HG03060 (cell line): ENCODE data around the gene YWHAG.
"Not testable (repeated sequence)": the region's sequence is repeated elsewhere in the genome, so short reads cannot be mapped to it uniquely, and the experiment has no call there.

Source experiments
- ATAC-seq: cut with Tn5 transposase; IDR thresholded peaks from one replicate; pipeline ENCODE4 v1.9.1; 2021; ENCODE audit warnings: low read depth, moderate number of reproducible peaks; ENCODE audit not compliant: unreplicated experiment

The YWHAG gene

DNA sequence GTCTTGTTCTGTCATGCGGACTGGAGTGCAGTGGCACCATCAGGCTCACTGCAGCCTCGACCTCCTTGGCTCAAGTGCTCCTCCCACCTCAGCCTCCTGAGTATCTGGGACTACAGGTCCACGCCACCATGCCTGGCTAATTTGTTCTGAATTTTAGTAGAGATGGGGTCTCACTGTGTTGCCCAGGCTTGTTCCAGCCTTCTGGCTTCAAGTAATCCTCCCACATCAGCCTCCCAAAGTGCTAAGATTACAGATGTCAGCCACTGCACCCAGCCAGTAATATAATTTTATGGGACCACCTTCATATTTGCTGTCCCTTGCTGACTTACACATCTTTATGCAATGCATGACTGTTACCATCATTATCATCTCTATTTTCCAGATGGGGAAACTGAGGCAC, 57.8 kb downstream of the YWHAG start:
- ATAC-seq: no peak

DNA sequence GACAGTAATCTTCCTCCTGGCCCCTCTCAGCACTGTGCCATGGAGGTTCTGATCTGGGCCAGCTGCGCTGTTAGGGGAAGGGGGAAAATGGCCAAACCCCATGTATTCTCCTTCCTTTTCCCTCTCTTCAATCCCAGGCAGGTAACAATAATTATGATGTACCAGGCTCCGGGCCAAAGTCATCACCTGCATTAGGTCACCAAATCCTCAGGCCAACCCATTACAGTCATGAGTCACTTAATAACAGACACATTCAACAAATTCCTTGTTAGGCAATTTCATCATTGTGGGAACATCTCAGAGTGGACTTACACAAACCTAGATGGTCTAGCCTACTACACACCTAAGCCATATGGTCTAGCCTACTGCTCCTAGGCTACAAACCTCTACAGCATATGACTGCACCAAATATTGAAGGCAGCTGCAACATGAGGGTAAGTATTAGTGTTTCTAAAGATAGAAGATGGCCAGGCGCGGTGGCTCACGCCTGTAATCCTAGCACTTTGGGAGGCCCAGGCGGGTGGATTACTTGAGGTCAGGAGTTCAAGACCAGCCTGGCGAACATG, 58.5 kb downstream of the YWHAG start:
- no peak for ATAC-seq

DNA sequence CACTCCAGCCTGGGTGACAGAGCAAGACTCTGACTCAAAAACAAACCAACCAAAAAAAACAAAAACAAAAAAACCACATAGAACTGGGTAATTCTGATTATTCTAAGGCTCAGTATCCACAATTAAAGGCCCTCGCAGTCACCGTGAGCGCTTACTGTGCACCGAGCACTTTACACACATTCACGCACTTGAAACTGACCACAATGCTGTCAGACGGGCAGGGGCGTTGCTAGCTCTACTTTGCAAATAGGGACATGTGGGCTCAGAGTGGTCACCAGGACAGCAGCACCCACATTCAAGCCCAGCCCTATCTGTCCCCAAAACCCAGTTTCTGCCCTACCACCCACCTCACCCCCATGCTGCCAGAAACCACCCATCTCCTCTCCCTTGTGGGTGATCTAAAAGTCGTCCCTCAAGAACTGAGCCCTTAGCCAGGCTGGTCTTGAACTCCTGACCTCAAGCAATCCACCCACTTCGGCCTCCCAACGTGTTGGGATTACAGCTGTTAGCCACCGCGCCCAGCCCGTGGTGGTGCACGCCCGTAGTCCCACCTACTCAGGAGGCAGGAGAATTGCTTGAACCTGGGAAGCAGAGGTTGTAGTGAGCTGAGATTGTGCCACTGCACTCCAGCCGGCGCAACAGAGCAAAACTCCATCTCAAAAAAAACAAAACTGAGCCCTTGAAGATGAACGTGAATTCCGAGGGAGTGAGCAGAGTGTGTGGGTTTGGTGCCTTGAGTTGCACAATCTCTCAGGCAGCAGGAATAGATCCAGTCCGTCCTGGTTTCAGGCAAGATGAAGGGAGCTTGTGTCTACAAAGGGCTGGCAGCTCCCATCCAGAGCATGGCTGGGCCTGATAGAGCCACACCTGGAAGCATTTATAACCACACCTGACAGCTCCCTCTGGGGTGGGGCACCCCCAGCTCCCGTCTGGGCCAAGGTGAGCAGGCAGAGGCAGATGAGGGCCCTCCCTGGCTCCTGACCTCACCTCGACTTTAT, 61.7 kb downstream of the YWHAG start:
- no peak for ATAC-seq

DNA sequence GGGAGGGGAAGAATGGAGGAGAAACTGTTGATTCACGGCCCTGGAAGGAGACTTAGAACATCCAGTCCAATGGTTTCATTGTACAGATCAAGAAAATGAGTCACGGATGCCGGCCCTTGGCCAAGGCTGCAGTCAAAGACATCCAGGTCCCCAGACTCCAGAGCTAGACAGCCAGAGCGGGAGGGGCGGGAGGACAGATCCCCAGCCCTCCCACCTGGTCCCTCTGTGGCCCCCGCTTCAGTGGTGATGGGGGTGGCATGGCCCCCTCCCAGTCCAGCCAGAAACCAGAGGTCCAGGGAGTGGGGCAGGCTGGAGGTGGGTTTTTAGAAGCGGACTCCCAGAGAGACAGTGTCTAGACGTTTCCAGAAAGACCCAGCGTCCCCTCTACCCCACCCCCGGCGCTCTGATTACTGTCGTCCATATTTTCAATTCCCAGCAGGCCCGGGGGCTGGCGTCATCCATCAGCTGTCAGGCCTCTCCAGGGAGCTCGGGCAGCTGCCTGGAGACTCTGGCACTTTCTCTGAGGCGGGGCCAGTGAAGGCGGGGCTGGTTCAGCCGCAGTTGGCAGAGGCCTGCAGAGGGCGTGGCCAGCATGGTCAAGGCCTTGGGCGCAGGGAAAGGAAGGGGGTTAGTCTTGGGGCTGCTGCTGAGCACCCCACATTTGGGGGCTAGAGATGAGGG, 64.3 kb downstream of the YWHAG start:
- ATAC-seq: no peak

DNA sequence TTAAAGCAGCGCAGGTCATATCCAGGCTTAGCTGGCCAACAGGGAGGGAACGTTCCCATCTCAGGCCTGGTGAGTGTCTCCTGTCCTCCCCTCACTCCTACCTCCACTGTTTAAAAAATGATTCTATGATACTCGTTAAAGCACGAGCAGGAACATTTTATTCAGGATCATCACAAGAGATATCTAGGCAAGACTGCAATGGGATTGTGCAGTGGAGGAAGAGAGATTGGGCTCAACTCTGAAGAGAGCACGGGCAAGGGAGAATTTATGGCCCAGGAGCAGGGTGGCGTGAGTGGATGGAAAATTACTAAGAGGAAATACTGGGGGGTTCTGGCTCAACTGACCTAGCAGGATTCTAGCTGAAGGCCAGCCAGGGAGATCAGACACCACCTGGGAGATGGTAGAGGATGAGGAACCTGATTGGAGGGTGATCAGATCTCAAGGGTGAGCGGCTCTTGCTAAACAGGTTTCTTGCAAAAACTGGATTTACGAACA, 65.3 kb downstream of the YWHAG start:
- no peak for ATAC-seq

DNA sequence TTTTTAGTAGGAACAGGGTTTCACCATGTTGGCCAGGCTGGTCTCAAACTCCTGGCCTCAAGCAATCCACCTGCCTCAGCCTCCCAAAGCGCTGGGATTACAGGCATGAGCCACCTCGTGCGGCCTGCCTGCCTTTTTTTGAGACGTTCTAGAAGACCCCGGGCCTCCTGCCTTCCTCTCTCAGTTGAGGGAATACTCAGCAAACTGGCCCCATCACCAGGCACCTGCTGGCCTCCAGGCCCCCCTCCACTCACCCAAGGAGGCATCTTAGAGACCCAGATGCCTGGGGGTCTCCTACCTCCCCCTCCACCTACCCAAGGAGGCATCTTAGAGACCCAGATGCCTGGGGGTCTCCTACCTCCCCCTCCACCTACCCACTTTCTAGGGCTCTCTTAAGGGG, 65.9 kb downstream of the YWHAG start:
- not testable (repeated sequence) for ATAC-seq

DNA sequence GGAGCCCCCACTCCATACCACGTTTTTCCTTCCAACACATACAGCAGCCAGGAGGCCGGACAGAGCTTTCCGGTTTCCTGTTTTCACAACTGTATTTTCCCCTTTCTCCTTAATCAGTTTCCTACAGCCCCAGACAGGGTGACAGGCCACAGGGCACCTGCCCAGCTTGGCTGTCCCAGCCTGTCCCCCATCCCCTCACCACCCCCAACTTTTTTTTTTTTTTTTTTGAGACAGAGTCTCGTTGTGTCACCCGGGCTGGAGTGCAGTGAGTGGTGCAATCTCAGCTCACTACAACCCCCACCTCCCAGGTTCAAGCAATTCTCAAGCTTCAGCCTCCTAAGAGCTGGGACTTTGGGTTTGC, 66.6 kb downstream of the YWHAG start:
- ATAC-seq: no peak

DNA sequence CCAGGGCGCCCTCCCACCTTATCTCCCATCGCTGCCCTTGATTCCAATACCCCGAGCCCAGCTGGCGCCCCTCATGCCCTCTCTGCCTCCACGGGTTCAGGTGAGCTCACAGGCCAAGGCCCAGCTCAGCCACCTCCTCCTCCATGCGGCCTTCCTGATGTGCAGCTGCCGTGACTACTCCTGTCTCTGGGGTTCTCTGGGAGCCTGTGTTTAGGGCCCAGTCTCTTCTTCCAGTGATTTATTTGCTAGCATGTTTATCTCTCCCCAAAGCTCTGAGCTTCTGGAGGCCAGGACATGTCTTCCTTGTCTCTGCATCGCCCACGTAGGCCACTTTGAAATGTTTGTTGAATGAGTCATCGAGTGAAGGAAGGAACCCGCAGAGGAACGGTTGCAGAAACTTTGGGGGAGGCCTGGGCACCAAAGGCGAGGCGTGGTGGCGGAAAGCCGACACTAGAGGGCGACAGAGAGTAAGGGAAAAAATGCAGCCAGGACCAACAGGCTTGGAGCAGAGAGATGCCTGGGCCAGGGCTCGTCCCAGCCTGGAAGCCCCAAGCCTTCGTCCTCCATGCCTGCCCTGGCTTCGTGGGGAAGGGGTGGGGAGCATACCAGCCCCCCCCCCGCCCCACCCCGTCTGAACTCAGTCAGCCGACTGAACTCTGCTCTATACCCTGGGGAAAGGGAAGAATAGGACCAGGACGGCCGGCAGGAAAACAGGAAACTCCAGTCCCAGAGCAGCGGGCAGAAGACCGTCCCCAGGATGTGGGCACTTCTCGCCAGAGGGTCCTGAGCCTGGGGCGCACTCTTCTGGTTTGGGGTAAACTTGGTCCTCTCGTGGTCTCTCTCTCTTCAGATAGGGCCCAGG, 67.2 kb downstream of the YWHAG start:
- ATAC-seq: no peak

DNA sequence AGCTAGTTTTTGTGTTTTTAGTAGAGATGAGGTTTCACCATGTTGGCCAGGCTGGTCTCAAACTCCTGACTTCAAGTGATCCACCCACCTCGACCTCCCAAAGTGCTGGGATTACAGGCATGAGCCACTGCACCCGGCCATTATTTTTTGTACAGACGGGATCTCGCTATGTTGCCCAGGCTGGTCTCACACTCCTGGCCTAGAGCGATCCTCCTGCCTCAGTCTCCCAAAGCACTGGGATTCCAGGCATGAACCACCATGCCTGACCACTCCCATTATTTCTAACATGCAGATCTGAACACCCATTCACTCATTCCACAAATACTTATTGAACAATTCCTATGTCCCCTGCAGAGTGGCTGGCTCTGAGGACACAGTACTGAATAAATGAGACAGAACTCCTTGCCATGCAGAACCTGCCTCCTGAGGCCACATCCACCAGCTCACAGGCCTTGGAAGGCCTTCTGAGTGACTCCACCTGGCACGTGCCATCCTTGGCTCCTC, 67.9 kb downstream of the YWHAG start:
- not testable (repeated sequence) for ATAC-seq

DNA sequence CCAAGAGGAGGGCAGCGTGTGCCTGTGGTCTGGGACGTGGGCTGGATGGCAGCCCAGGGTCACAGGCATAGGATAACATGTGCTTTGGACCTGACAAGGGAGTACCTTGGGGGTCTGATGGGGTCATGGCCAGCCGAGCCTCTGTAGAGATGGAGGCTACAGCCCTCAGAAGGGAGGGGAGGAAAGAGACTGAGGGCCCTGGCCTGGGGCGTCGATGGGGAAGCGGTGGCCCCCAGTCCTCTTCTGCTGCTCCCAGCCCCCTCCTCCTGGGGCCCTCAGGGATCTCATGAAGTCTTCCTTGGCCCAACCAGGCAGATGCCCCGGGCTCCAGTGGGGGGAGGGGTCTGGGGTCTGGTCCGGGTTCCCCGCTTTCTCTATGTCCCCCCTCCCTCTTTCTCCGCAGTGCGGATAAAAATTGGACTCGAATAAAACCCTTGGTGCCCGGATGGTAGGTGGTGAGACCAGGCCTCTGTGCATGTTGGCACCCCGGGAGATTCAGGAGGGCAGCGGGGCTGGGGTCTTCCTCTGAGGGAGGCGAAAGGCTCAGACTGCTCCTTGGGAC, 71.9 kb downstream of the YWHAG start:
- ATAC-seq: no peak

DNA sequence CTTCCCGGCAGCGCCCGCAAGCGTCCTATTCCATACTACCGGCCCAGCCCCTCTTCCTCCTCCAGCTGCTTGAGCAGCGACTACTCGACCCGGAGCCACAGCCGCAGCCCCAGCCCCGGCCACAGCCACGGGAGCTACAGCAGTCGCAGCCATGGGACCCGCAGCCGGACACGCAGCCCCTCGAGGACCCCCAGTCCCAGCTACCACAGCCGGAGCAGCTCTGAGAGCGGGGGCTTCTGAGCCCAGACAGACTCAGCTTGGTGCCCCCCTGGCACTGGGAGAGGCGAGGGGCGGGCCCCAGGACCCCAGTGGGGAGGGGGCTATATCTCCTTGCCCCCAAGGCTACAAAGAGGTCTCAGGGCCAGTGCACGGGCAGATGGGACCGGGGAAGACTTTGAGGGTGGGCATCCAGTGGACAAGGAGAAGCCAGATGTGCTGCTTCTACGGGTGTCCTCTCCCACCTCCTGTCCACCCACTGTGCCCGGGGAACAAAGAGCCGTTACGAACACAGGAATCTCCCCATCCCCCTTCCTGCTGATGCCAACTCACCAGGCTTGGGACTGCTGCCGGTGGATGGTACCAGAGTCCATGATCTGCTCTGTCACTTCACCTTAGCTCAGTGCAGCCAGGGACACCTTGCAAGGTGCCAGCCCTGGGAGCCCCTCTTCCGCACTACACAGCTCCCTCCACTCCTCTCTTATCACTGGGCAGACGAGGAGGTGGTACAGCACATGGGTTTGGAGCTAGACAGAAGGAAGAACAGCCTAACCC, 73.0 kb downstream of the YWHAG start:
- no peak for ATAC-seq

DNA sequence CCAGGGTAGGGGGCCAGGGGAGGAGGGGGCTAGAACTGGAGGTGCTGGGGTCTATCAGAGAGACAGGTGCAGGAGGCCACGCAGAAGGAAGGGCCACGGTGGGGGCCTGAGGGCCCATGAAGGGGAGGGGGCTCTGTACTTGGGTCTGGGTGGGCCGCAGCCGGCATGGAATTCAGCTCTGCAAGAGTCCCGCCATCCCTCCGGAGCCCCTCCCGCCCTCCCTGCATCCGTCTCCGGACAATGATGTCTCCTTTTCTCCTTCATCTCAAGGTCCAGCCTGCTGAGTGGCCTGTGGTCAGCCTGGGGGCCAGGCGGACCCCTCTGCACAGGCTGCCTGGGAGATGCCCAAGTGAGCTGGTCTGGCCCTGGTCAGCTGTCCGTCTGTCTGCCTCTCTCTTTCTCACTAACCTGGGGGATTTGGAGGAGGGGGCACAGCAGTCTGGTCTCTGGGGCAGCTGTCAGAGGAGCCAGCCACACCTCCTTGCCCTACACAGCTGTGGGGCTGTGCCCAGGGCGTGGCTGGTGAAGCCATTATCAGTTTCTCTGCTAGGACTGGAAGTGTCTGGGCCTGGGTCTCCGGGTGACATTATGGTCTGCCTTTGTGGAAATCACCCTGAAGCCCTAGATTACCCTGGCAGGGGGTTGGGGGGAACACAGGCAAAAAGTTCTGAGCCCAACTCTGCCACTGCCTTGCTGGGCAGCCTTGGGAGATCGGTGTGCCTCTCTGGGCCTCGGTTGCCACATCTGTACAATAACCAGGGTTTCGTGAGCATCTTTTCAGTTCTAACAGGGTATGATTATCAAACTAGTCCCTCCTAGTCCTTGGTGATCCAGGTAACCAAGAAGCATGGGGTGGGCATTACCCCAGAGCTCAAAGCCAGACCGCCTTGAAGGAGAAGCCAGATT, 75.3 kb downstream of the YWHAG start:
- no peak for ATAC-seq

DNA sequence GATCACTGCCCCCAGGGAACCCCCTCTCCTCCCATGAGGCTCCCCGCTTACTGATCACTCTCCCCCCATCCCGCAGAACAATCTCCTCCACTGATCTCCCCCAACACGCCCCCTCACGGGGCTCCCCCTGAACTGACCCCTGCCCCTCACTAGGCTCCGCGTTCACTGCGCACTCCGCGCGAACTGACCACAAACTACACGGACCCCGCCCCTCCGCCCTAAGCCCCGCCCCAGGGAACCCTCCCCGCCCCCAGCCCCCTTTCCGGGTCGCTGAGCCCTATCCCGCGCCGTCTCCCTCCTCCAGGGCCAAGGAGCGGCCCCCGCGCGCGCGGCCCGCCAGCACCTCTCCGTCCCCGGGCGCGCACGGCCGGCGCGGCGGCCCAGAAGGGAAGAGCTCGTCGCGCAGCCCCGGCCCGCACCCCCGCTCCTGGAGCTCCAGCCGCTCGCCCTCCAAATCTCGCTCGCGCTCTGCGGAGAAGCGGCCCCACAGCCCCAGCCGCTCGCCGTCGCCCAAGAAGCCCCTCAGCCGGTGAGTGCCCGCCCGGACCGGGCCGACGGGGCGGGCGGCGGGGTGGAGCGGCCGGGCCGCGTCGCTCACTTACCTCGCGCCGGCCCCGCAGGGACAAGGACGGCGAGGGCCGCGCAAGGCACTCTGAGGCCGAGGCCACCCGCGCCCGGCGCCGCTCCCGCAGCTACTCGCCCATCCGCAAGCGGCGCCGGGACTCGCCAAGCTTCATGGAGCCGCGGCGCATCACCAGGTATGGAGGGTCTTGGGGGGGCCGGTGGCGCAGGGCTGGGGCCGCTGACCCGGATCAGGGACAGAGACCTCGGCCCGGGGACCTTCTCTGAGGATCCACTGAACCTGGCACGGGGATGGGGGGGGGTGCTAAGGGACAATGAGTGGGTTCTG, 76.2 kb downstream of the YWHAG start:
- no peak for ATAC-seq

DNA sequence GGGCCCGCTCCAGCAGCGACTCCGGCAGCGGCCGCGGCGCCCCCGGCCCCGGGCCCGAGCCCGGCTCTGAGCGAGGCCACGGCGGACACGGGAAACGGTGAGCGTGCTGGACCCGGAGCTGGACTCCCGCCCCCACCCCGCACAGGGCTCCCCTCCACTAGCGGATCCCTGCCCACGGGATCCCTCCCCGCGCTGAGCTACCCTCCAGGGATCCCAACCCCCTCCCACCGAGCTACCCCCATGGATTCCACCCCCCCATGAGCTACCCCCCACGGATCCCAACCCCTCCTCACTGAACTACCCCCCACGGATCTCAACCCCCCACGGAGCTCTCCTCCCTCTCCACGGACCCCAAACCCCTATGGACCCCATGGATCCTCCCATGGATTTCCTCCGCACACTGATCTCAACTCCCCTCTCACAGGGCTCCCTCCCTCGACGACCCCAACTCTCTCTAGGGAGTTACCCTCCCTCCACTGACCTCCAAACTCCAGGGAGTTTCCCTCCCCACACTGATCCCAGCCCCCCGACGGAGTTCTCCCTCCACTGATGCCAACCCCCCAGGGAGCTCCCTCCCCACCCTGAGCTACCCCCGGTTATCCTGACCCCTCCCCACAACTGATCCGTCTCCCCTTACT, 77.0 kb downstream of the YWHAG start:
- no peak for ATAC-seq

DNA sequence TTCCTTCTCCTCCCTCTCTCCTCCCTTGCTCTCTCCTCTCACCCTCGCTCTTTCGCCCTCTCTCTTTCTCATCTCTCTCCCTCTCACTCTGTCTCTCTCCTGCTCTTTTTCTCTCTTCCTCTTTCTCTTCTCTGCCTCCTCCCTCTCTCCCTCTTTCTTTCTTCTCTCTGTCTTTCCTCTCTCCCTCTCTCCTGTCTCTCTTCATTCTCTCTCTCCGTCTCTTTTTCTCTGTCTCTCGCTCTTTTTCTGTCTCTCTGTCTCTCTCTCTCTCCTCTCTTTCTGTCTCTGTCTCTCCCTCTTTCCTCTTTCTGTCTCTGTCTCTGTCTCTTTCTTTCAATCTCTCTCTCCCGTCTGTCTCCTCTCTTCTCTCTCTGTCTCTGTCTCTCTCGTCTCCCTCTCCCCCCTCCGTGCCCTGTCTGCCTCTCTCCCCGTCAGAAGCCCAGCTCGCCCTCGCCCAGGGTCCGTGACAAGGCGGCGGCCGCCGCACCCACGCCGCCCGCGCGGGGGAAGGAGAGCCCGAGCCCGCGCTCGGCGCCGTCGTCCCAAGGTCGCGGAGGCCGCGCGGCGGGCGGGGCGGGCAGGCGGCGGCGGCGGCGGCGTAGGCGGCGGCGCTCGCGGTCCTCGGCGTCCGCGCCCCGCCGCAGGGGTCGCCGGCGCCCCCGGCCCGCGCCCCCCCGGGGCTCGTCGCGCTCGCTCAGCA, 77.6 kb downstream of the YWHAG start:
- no peak for ATAC-seq

DNA sequence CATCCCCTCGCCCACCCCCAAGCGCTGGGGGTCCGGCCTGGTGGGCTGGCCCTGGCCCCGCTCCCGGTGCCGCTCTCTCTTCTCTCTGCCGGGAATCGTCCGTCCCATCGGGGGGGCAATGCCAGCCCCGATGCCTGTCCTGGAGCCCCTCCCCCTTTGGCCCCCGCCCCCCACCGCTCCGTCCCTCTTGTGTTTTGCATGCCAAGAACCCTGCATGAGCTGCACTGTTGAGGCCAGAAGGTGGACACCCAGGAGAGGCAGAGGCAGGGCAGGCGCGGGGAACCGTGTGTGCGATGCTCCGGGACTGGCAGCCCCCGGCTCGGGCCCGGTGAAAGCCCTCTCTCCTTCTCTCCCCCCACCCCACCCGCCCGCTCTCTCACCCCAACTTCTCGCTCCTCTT, 78.4 kb downstream of the YWHAG start:
- no peak for ATAC-seq
